Fibroblast of skin of right biceps (primary cell): ENCODE measurements around the gene SHC2.

Experiments
- DNase-seq: peaks from one replicate; pipeline ENCODE4 v3.0.0-alpha.2; 2013

The SHC2 gene, protein sequence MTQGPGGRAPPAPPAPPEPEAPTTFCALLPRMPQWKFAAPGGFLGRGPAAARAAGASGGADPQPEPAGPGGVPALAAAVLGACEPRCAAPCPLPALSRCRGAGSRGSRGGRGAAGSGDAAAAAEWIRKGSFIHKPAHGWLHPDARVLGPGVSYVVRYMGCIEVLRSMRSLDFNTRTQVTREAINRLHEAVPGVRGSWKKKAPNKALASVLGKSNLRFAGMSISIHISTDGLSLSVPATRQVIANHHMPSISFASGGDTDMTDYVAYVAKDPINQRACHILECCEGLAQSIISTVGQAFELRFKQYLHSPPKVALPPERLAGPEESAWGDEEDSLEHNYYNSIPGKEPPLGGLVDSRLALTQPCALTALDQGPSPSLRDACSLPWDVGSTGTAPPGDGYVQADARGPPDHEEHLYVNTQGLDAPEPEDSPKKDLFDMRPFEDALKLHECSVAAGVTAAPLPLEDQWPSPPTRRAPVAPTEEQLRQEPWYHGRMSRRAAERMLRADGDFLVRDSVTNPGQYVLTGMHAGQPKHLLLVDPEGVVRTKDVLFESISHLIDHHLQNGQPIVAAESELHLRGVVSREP

DNA sequence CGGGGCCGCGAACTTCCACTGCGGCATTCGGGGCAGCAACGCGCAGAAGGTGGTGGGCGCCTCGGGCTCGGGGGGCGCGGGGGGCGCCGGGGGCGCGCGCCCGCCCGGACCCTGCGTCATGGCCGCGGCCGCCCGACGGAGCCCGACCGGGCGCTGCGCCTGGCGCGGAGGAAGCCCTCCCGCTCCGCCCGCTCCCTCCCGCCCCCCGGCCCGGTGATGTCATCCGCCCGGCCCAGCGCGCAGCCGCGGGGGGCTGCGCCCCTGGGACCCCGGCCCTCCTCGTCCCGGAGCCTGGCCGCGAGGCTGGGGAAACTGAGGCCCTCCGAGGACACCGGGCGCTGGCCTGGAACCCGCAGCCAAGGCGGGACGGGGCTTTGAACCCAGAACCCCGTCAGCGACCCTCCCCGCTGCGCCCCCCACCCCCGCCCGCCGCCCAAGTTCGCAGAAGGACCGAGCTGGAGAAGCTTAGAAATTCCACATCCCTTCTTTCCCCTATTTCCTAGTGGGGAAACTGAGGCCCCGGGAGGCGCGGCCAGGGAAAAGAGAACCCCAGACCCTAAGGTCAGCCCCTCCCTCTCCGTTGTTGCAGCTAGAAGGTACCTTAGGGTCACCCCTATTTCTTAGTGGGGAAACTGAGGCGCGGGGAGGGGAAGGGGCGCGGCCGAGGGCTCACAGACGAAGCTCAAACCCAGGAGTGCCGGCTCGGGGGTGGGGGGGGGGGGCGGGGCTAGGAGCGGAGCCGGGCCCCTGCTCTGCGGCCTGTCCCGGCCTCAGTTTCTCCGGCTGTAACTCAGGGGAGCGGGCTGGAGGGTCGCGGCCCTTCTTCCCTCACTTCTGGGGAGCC is at the start of gene SHC2:
SHC2 (minus strand) TSS at position 157 of the 844 bp plus-strand sequence; CDS start at position 120, 37 bp downstream.
- DNase-seq, result no peak

DNA sequence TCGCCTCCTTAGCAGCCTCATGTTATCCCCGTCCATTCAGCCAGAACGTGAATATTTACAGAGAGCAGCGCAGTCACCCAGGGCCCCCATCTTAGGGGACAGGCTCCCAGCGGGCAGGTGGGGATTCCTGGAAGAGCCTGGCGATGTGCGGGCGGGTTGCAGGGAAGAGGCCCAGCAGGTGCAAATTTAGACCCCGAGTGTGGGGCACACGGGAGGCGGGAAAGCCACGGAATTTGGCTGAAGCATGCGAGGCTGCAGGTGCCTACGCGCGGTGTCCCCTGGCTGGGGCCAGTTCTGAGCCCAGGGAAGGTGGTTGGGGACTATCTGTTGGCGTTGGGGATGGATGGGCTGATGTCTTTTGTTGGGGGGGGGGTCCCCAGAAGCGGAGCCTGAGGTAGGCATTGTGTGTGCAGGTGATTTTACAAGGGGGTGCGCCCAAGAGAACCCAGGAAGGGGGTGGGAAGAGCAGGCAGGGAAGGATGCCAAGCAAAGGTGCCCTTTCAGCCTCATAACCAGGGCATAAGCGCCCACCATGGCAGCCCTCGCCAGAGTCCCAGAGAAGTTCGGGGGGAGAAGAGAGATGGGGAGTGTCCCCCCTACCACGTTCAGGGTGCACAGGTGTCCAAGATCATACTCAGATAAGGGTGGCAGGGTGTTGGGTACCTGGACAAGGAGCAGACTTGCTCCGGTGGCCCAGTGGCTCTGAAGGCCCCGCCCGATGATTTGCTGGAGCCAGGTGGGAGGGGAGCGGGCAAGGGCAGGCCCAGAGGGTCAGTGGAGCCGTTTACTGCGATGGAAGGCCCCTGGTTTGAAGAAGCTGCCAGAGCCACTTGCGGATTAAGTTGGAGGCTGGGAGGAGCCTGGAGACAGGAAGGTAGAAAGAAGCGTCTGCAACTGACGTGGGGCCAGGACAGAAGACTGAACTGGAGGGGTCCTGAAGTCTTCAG is 47.6 kb upstream of the SHC2 start:
- DNase-seq, result no peak

DNA sequence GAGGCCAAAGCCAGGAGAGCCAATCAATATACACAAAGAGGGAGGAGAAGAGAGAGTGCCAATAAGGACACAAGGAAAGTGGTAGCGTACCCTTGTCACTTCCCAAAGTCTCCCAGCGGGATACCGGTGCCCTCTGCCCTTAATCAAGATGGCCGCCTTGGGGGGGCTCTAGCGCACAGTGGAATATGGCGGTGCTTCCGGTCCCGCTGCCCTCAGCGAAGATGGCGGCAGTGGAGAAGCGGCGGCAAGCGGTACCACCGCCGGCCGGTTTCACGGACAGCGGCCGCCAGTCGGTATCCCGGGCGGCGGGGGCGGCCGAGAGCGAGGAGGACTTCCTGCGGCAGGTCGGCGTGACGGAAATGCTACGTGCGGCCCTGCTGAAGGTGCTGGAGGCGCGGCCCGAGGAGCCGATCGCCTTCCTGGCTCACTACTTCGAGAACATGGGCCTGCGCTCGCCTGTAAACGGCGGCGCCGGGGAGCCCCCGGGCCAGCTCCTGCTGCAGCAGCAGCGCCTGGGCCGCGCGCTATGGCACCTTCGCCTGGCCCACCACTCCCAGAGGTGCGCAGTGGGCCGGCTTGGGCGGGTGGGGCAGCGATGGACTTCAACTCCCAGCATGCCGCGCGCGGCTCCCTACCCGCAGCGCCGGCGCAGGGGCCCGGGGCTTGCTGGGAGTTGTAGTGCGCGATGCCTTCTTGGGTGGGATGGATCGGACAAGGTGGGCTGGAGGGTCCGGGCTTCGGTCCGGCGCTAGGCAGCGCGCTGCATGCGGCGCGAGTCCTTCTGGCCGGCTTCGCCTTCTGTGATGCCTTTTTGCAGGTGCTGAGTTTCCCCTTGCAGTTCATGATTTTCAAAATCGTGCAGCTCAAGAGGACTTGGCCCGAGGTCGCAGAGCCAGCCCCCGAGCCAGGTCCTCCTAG is 46.7 kb upstream of the SHC2 start, which contains the start of gene TPGS1:
TPGS1 (plus strand) TSS at position 212 of the 918 bp plus-strand sequence; CDS start at position 222, 10 bp downstream.
- peak; percentile 78 for DNase-seq

DNA sequence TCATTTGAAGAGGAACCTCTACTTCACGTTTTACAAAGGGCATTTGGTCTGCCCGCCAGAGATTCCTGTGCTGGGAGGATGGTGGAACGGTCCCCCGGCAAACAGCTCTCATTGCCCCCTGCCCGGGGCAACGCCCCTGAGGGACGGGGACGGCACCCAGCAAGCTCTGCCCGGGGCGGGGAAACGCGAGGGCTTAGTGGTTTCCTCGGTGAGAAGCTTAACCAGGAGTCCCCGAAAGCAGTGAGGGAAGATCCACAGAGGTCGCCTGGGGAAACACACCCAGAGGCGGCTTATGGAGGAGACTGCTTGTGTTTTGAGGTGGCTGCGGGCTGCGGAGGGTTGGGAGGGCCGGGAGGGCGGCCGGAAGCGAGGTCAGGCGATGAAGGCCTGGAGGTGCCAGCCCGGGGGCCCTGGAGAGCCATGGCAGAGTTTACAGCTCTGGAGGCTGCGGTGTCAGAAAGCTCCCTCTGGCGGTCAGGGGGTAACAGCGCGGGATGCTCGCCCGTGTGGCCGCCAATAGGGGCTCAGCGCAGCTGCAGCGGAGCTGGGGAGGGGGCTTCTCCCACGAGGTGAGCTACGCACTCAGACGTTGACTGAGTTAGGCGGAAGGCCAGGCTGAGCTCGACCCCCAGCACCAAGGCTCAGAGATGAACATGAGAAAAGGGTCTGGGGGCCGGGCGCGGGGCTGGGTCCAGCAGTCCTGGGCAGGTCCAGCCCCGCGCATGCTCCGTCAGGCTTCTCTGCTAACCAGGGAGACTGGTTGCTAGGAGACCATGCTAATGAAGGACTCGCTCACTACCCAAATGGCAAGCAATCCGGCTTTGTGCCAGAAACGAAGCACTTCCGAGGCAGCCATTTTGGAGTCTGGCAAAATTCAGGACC is 45.8 kb upstream of the SHC2 start:
- DNase-seq, result peak; percentile 100

GRCh38 chr19:504616-505015 is 43.8 kb upstream of the SHC2 start:
- no peak for DNase-seq

GRCh38 chr19:501646-502045 is 40.8 kb upstream of the SHC2 start:
- DNase-seq, result no peak

DNA sequence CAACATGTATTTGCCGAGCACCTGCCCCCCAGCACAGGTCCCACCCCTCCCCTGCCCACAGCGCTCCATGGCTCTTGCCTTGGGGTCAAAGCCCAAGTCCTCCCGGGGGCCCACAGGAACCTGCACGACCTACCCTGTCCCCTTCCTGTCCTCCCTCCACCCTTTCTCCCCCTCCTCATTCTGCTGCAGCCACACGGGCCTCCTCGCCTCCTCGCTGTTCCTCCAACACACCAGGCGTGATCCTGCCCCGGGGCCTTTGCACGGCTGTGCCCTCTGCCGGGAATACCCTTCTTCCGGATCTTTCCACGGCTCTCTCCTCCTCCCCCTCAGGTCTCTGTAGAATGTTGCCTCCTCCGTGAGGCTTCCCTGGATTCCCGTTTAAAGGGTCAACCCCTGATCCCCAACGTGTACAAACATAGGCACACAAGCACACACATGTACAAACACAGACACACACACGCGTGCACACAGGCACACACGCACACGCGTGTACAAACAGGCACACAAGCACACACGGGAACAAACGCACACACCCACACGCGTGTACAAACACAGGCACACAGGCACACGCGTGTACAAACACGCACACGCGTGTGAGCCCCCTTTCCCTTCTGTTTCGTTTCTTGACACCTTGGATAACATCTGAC is 38.3 kb upstream of the SHC2 start:
- DNase-seq, result no peak

DNA sequence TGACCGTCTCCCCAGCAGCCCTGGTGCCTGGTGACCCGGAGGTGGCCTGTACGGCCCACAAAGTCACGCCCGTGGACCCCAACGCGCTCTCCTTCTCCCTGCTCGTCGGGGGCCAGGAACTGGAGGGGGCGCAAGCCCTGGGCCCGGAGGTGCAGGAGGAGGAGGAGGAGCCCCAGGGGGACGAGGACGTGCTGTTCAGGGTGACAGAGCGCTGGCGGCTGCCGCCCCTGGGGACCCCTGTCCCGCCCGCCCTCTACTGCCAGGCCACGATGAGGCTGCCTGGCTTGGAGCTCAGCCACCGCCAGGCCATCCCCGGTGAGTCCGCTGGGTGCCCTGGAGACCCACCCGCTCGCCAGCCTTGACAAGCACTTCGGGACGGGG is 37.7 kb upstream of the SHC2 start:
- DNase-seq, result no peak

DNA sequence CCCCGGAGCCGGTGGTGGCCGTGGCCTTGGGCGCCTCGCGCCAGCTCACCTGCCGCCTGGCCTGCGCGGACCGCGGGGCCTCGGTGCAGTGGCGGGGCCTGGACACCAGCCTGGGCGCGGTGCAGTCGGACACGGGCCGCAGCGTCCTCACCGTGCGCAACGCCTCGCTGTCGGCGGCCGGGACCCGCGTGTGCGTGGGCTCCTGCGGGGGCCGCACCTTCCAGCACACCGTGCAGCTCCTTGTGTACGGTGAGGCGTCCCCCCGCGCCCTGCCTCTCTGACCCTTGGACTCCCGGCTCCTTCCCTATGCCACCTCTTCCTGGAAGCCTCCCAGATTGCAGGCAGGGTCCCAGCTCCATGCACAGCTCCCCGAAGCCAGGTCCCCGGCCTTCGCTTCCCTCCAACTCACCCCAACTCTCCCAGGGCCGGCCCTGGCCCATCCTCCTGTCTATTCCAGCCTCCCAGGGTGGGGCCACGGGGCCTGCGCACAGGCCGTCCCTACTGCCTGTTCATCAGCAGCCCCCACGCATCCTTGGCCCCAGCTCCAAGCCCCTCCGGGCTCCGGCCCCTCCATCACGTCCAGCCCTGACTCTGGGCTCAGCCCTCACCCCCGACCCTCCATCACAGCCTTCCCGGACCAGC is 37.2 kb upstream of the SHC2 start:
- no peak for DNase-seq

DNA sequence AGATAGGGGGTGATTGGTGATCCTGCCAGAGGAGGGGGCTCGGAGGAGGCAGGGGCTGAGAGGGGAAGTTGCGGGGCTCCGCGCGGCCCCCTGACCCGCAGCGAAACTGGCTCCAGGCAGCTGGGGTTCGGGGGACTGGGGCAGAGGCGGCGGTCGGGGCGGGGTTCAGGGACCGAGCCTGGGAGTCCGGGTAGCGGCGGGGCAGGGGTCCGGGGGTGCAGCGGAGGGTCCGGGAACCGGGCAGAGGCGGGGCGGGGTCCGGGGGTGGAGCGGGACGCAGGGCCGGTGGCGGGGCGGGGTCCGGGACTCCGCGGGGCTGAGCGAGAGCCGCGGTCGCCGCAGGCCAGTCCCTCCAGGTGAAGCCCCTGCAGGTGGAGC is 36.6 kb upstream of the SHC2 start:
- no peak for DNase-seq

GRCh38 chr19:496986-497385 is 36.2 kb upstream of the SHC2 start:
- no peak for DNase-seq

DNA sequence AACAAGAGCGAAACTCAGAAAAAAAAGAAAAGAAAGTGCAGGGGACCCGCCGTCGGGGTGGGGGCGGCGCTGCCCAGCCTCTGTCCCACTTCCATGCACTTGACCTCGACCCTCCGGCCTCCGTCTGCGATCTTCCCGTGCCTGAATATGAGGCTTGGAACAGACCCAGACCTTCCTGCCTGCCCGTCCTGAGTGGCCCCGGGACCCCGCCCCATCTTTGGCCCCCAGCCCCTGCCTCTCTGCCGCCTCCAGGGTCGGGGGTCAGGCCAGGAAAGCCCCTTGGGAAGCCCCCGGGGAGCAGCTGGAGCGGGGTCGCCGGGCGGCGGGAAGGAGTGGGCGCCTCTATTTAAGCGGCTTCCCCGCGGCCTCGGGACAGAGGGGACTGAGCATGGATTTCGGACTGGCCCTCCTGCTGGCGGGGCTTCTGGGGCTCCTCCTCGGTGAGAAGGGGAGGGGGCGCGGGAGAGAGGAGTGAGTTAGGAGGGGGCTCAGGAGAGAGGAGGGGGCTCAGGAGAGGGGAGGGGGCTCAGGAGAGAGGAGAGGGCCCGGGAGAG is 35.4 kb upstream of the SHC2 start, which contains the start of gene MADCAM1:
MADCAM1 (plus strand) TSS at position 375 of the 554 bp plus-strand sequence; CDS start at position 389, 14 bp downstream.
- DNase-seq, result no peak

DNA sequence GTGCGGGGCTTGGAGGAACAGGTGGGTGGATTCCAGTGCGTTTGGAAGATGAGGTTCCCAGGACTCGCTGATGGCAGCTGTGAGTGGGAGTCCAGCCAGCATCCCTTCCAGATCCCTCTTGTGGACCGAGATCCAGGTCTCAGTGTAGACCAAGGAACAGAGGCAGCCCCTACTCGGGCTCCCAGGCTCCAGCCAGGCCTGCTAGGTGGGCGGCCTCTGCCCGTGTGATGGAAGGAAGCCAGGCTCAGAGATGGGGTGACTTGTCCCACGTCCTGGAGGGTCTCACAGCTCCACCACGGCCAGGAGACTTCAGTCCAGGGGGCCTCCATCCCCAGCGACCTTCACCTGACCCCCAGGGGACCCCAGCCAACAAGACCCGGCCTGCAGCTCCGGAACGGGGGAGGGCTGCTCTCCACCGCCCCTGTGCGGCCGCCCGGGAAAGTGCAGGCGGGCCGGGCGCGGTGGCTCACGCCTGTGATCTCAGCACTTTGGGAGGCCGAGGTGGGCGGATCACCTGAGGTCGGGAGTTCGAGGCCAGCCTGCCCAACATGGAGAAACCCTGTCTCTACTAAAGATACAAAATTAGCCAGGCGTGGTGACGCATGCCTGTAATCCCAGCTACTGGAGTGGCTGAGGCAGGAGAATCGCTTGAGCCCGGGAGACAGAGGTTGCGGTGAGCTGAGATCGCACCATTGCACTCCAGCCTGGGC is 34.7 kb upstream of the SHC2 start:
- DNase-seq, result peak; percentile 53

DNA sequence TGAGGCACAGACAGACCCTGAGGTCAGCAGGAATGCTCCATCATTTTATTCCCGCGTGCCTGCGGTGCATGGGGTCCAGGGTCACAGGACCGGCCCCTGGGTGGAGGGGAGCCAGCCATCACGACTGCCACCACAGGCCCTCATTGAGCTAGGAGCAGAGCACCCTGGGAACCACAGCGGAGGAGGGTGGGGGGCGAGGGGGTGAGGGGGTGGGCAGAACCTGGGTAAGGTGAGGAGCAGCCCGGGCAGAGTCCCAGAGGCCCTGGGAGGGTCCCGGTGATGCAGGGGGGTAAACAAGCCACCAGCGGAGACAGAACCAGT is 34.2 kb upstream of the SHC2 start:
- DNase-seq, result no peak

GRCh38 chr19:494171-495080 is 33.6 kb upstream of the SHC2 start:
- no peak for DNase-seq

DNA sequence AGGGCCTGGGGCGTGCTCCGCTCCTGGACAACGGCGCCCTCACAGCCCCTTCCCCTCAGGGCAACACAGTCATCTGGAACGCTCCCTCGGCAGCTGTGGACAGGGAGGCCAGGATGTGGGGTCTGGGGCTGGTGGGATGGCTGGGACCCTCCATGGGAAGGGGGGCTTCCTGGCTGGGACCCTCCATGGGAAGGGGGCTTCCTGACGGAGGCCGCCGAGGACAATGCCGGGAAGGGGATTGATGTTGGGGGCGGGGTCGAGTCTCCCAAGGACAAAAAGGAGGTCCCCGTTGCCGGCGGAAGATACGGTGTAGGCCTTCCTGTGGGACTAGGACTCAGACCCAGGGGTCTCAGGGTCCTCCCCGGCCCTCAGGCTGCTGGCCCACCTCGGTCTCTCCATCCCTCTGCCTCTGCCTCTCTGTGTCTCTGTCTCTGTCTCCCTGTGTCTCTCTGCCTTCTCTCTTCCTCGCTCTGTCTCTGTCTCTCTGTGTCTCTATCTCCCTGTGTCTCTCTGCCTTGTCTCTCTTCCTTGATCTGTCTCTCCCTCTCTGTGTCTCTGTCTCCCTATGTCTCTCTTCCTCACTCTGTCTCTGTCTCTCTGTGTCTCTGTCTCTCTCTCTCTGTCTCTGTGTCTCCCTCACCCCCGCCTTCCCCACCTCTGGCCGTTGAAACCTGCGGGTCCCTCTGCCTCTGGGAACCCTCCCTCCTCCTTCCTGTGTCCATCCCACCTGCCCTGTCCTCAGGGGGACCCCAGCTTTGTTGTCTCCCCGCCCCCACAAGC is 32.7 kb upstream of the SHC2 start:
- DNase-seq, result no peak
